Measurements from ENCODE around the gene ILF3. TPM values are rescaled to one million over a fixed set of nuclear protein-coding genes. Genes with fewer than 3 reads are reported as not detected.
"Not testable (repeated sequence)": the region's sequence is repeated elsewhere in the genome, so short reads cannot be mapped to it uniquely, and the experiment has no call there.

ILF3 gene
- total RNA-seq, 1 donor from 2014 or later: 509 TPM

GRCh38 chr19:10644260-10645007, 9.7 kb upstream of the ILF3 start:
- intact Hi-C loops (cut with micrococcal nuclease): loop anchor here (1.0 kb wide), 1 partner anchor 63 kb away; no protein-coding TSS in a partner anchor
- Mint-ChIP-seq H3K27ac (no peak overlapping the region), H3K27me3 (ENCODE audit: low read depth) (no peaks in the 10 kb centered on the region), H3K4me3 (ENCODE audit: low read depth) (no peak overlapping the region), H3K36me3 (ENCODE audit: low read depth) (peaks cover 29% of the 10 kb centered on the region), H3K9me3 (no peaks in the 10 kb centered on the region), H3K4me1 (ENCODE audit: low read depth) (peaks cover 14% of the 10 kb centered on the region)
- peak; percentile 71 for DNase-seq (ENCODE audit: low spot score)

DNA sequence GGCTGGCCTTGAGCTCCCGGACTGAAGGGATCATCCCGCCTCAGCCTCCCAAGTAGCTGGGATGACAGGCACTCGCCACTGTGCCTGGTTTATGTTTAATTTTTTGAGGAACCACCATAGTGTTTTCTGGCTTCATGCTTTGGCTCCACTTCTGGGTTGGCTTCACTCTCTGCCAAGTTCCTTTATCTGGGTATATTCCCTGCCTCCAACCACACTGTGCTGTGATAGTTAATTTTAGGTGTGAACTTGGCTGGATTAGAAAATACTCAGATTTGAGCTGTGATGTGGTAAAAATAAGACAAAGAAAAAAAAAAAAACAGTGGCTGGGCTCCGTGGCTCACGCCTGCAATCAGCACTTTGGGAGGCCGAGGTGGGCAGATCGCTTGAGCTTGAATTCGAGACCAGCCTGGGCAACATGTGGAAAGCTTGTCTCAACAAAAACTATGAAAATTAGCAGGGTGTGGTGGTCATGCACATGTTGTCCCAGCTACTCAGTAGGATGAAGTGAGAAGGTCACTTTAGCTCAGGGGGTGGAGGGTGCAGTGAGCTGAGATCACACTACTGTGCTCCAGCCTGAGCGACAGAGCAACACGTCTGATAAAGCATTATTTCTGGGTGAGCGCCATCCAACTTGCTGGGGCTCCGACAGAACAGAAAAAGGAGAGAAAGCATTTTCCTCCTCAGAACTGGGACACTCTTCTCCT, 7.5 kb upstream of the ILF3 start:
- DNase-seq (ENCODE audit: low spot score): no peak
- Mint-ChIP-seq H3K9me3 (no peaks in the 10 kb centered on the region), H3K27me3 (ENCODE audit: low read depth) (no peaks in the 10 kb centered on the region), H3K27ac (no peak overlapping the region), H3K36me3 (ENCODE audit: low read depth) (peaks cover 19% of the 10 kb centered on the region), H3K4me3 (ENCODE audit: low read depth) (no peak overlapping the region), H3K4me1 (ENCODE audit: low read depth) (peaks cover 13% of the 10 kb centered on the region)
- intact Hi-C loops (cut with micrococcal nuclease): no loop called here

- Mint-ChIP-seq H3K27ac (no peak overlapping the region), H3K4me3 (ENCODE audit: low read depth) (no peak overlapping the region), H3K9me3 (no peaks in the 10 kb centered on the region), H3K4me1 (ENCODE audit: low read depth) (peaks cover 15% of the 10 kb centered on the region), H3K27me3 (ENCODE audit: low read depth) (no peaks in the 10 kb centered on the region), H3K36me3 (ENCODE audit: low read depth) (peaks cover 16% of the 10 kb centered on the region)
- intact Hi-C loops (cut with micrococcal nuclease): no loop called here
- DNase-seq (ENCODE audit: low spot score): no peak
Measured at GRCh38 chr19:10648360-10648759, 5.8 kb upstream of the ILF3 start.

- Mint-ChIP-seq H3K27me3 (ENCODE audit: low read depth) (no peaks in the 10 kb centered on the region), H3K4me1 (ENCODE audit: low read depth) (peaks cover 26% of the 10 kb centered on the region), H3K36me3 (ENCODE audit: low read depth) (peaks cover 39% of the 10 kb centered on the region), H3K9me3 (no peaks in the 10 kb centered on the region), H3K27ac (peak overlapping the region; percentile 33), H3K4me3 (ENCODE audit: low read depth) (peak overlapping the region; percentile 58)
- DNase-seq (ENCODE audit: low spot score): no peak
- intact Hi-C loops (cut with micrococcal nuclease): loop anchor here (5.0 to 10.0 kb wide), 7 partner anchors 45 to 357 kb away; partner anchors contain the start of genes CDC37, KEAP1 and TMED1
Measured at GRCh38 chr19:10651851-10652250, 2.3 kb upstream of the ILF3 start.

DNA sequence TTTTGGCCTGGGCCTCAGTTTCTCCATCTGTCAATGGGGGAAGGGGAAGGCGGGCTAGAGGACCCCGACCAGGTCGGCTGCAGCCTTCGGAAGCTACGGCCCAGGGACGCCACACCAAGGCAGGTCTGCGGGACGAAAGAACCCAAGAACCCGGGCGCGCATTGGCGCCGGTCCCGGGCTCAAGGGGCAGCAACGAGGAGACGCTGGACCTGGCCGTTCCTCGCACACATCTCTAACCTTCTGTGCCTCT, 739 bp upstream of the ILF3 start:
- Mint-ChIP-seq H3K9me3 (no peaks in the 10 kb centered on the region), H3K4me1 (ENCODE audit: low read depth) (peaks cover 25% of the 10 kb centered on the region), H3K27ac (peak overlapping the region; percentile 98), H3K27me3 (ENCODE audit: low read depth) (no peaks in the 10 kb centered on the region), H3K4me3 (ENCODE audit: low read depth) (peak overlapping the region; percentile 93), H3K36me3 (ENCODE audit: low read depth) (peaks cover 48% of the 10 kb centered on the region)
- no peak for DNase-seq (ENCODE audit: low spot score)
- intact Hi-C loops (cut with micrococcal nuclease): loop anchor here (1.0 to 10.0 kb wide), 8 partner anchors 44 to 359 kb away; partner anchors contain the start of genes CDC37, KEAP1 and TMED1

- peaks cover 26% of the 10 kb centered on the region for H3K4me1 Mint-ChIP-seq (ENCODE audit: low read depth)
- no peak for DNase-seq (ENCODE audit: low spot score)
- H3K9me3 Mint-ChIP-seq: no peaks in the 10 kb centered on the region
- H3K36me3 Mint-ChIP-seq (ENCODE audit: low read depth): peaks cover 57% of the 10 kb centered on the region
- H3K4me3 Mint-ChIP-seq (ENCODE audit: low read depth): peak overlapping the region; percentile 95
- peak overlapping the region; percentile 98 for H3K27ac Mint-ChIP-seq
- no peaks in the 10 kb centered on the region for H3K27me3 Mint-ChIP-seq (ENCODE audit: low read depth)
- intact Hi-C loops (cut with micrococcal nuclease): loop anchor here (5.0 to 10.0 kb wide), 7 partner anchors 42 to 360 kb away; partner anchors contain the start of genes CDC37, KEAP1 and TMED1
Measured at GRCh38 chr19:10654610-10655456, 687 bp downstream of the ILF3 start.

DNA sequence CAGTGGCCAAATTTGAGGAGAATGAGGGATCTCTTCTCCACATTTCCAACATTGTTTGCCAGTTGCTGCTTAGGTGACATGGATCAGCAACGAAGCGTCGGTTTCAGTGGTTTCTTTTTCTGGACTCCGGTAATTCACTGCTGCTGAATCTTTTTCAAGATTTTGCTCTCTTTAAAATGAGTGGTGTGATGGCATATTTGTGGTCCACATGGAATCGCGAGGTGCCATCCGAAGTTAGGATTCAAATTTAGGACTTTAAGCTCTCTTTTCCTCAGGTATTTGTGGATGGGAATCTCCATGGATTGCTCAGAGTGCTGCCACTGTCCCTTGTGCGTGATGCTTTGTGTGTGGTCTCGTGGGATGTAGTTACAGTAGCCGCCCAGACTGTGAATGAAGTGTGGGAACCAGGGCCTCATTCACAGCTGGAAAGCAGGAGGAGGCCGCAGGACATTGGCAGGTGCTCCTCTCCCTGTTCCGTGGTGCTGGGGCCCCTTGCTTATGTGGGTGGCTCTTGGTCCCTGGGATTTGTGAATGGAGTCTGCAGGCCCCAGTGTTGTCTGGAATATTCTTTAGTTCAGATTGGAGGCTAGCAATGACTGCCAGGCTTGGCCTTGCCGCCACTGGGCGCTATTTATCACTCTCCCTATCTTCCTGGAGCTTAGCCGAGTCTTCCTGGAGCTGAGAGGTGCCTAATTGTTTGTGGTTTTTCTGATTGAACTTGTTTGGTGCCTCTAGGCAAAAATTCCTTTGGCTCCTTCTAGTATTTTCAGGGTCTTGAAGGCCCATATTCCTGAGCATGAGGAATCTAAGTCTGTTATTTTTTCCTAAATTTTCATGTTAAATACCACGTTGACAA, 1.5 kb downstream of the ILF3 start:
- peak overlapping the region; percentile 95 for H3K4me3 Mint-ChIP-seq (ENCODE audit: low read depth)
- H3K27ac Mint-ChIP-seq: peak overlapping the region; percentile 94
- H3K36me3 Mint-ChIP-seq (ENCODE audit: low read depth): peaks cover 63% of the 10 kb centered on the region
- H3K4me1 Mint-ChIP-seq (ENCODE audit: low read depth): peaks cover 31% of the 10 kb centered on the region
- no peak for DNase-seq (ENCODE audit: low spot score)
- intact Hi-C loops (cut with micrococcal nuclease): loop anchor here (10.0 kb wide), 3 partner anchors 151 to 361 kb away; partner anchors contain the start of genes CDC37 and KEAP1
- no peaks in the 10 kb centered on the region for H3K9me3 Mint-ChIP-seq
- no peaks in the 10 kb centered on the region for H3K27me3 Mint-ChIP-seq (ENCODE audit: low read depth)

- Mint-ChIP-seq H3K4me3 (ENCODE audit: low read depth) (no peak overlapping the region), H3K9me3 (no peaks in the 10 kb centered on the region), H3K36me3 (ENCODE audit: low read depth) (peaks cover 48% of the 10 kb centered on the region), H3K27ac (no peak overlapping the region), H3K4me1 (ENCODE audit: low read depth) (peaks cover 36% of the 10 kb centered on the region), H3K27me3 (ENCODE audit: low read depth) (no peaks in the 10 kb centered on the region)
- intact Hi-C loops (cut with micrococcal nuclease): no loop called here
- DNase-seq (ENCODE audit: low spot score): no peak
Measured at GRCh38 chr19:10660346-10660745, 6.2 kb downstream of the ILF3 start.

GRCh38 chr19:10661946-10662345, 7.8 kb downstream of the ILF3 start:
- H3K27ac Mint-ChIP-seq: peak overlapping the region; percentile 14
- peaks cover 41% of the 10 kb centered on the region for H3K36me3 Mint-ChIP-seq (ENCODE audit: low read depth)

GRCh38 chr19:10662384-10663251, 8.5 kb downstream of the ILF3 start:
- no peak for DNase-seq (ENCODE audit: low spot score)
- intact Hi-C loops (cut with micrococcal nuclease): no loop called here
- Mint-ChIP-seq H3K4me3 (ENCODE audit: low read depth) (no peak overlapping the region), H3K9me3 (no peaks in the 10 kb centered on the region), H3K4me1 (ENCODE audit: low read depth) (peaks cover 22% of the 10 kb centered on the region), H3K27ac (peak overlapping the region; percentile 14), H3K36me3 (ENCODE audit: low read depth) (peaks cover 38% of the 10 kb centered on the region), H3K27me3 (ENCODE audit: low read depth) (no peaks in the 10 kb centered on the region)

More at GRCh38 chr19:10661946-10662345, 7.8 kb downstream of the ILF3 start:
- DNase-seq (ENCODE audit: low spot score): no peak
- Mint-ChIP-seq H3K9me3 (no peaks in the 10 kb centered on the region), H3K27me3 (ENCODE audit: low read depth) (no peaks in the 10 kb centered on the region), H3K4me1 (ENCODE audit: low read depth) (peaks cover 22% of the 10 kb centered on the region), H3K4me3 (ENCODE audit: low read depth) (no peak overlapping the region)
- intact Hi-C loops (cut with micrococcal nuclease): no loop called here

DNA sequence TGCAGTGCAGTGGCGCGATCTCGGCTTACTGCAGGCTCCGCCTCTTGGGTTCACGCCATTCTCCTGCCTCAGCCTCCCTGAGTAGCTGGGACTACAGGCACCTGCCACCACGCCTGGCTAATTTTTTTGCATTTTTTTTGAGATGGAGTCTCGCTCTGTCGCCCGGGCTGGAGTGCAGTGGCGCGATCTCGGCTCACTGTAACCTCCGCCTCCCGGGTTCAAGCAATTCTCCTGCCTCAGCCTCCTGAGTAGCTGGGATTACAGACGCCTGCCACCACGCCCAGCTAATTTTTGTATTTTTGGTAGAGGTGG, 9.1 kb downstream of the ILF3 start:
- H3K36me3 Mint-ChIP-seq (ENCODE audit: low read depth): peaks cover 39% of the 10 kb centered on the region
- H3K27ac Mint-ChIP-seq; DNase-seq (ENCODE audit: low spot score); H3K4me3 Mint-ChIP-seq (ENCODE audit: low read depth); H3K27me3 Mint-ChIP-seq (ENCODE audit: low read depth); H3K9me3 Mint-ChIP-seq; intact Hi-C loops (cut with micrococcal nuclease): not testable (repeated sequence)
- H3K4me1 Mint-ChIP-seq (ENCODE audit: low read depth): peaks cover 23% of the 10 kb centered on the region

Measured in activated T-helper 2 cell treated with anti-CD3 and anti-CD28 coated beads, Interferon-gamma antibody, Interleukin-2, Interleukin-4, amounts not matched to agents 10 μg/mL and 5 μg/mL and 100 μg/mL, durations not matched to agents 14 hours and 24 hours and 36 hours (primary cell).